Loucy (cell line): Measurements from ENCODE around the gene NMT2.

Experiments used
- H2AFZ ChIP-seq: fragments of 200-600 bp; sonication (generic); 2 replicates; pipeline ENCODE4 v1.6.0; 2016; ENCODE audit warnings: antibody characterized with exemption, mild to moderate bottlenecking, low read length, moderate library complexity
- H3F3A ChIP-seq: fragments of 200-600 bp; 2 replicates; pipeline ENCODE4 v1.6.0; 2016; ENCODE audit warnings: antibody characterized with exemption, low read depth, mild to moderate bottlenecking
- H3K27me3 ChIP-seq: fragments of 200-600 bp; sonication (generic); 2 replicates; pipeline ENCODE4 v1.6.1; 2014; ENCODE audit warnings: low read length, mild to moderate bottlenecking; ENCODE audit not compliant: insufficient read depth, poor library complexity, severe bottlenecking
- H3K36me3 ChIP-seq: fragments of 200-600 bp; sonication (generic); 2 replicates; pipeline ENCODE4 v1.6.1; 2016; ENCODE audit warnings: low read length; ENCODE audit not compliant: insufficient read depth
- H3K4me1 ChIP-seq: fragments of 200-600 bp; sonication (generic); 2 replicates; pipeline ENCODE4 v1.5.1; 2014; ENCODE audit warnings: low read length, mild to moderate bottlenecking; ENCODE audit not compliant: insufficient read depth, poor library complexity, severe bottlenecking
- H3K4me2 ChIP-seq: fragments of 200-600 bp; sonication (generic); 2 replicates; pipeline ENCODE4 v1.6.0; 2014; ENCODE audit warnings: antibody characterized with exemption, low read length, low read depth, mild to moderate bottlenecking; ENCODE audit not compliant: poor library complexity, severe bottlenecking
- H3K4me3 ChIP-seq: fragments of 200-600 bp; sonication (generic); 2 replicates; pipeline ENCODE4 v1.5.1; 2014; ENCODE audit warnings: low read length, mild to moderate bottlenecking, mixed read lengths; ENCODE audit not compliant: poor library complexity, severe bottlenecking
- H3K79me2 ChIP-seq: fragments of 200-600 bp; sonication (generic); 2 replicates; pipeline ENCODE4 v1.6.1; 2014; ENCODE audit warnings: low read length; ENCODE audit not compliant: insufficient read depth
- H3K9ac ChIP-seq: fragments of 200-600 bp; sonication (generic); 2 replicates; pipeline ENCODE4 v1.6.0; 2014; ENCODE audit warnings: mild to moderate bottlenecking, low read depth, low read length, moderate library complexity; ENCODE audit not compliant: poor library complexity, severe bottlenecking
- H3K9me2 ChIP-seq: fragments of 200-600 bp; sonication (generic); replicated peaks from 2 replicates; pipeline ENCODE4 v1.6.1; 2016; ENCODE audit warnings: low read depth, low read length, mixed read lengths
- H3K9me3 ChIP-seq: fragments of 200-600 bp; sonication (generic); 2 replicates; pipeline ENCODE4 v1.6.1; 2014; ENCODE audit warnings: mild to moderate bottlenecking, antibody characterized with exemption, low read length, low read depth; ENCODE audit not compliant: insufficient read depth
- H4K20me1 ChIP-seq: fragments of 200-600 bp; sonication (generic); 2 replicates; pipeline ENCODE4 v1.6.0; 2014; ENCODE audit warnings: antibody characterized with exemption, low read length, mild to moderate bottlenecking; ENCODE audit not compliant: insufficient read depth, poor library complexity, severe bottlenecking
- CTCF ChIP-seq: fragments of 200-600 bp; sonication (generic); conservative IDR thresholded peaks from 2 replicates; pipeline ENCODE4 v1.5.1; 2014; ENCODE audit warnings: mild to moderate bottlenecking, antibody characterized with exemption, low read length
- EZH2phosphoT487 ChIP-seq: fragments of 200-600 bp; IDR thresholded peaks from 2 replicates; pipeline ENCODE4 v1.6.1; 2018; ENCODE audit warnings: antibody characterized with exemption, mild to moderate bottlenecking, moderate library complexity, borderline replicate concordance

NMT2 gene

GRCh38 chr10:15181576-15182156, 13.2 kb upstream of the NMT2 start:
- H3K4me3 ChIP-seq: no peak overlapping the region
- no peak overlapping the region for H3K4me2 ChIP-seq
- H3K27me3 ChIP-seq: no peaks in the 10 kb centered on the region
- H3K36me3 ChIP-seq: no peaks in the 10 kb centered on the region
- H4K20me1 ChIP-seq: no peaks in the 10 kb centered on the region
- TF ChIP-seq CTCF (no peak), EZH2phosphoT487 (no peak)
- H3K79me2 ChIP-seq: no peaks in the 10 kb centered on the region
- no peaks in the 10 kb centered on the region for H3F3A ChIP-seq
- H2AFZ ChIP-seq: no peak overlapping the region
- H3K9ac ChIP-seq: no peak overlapping the region
- no peaks in the 10 kb centered on the region for H3K4me1 ChIP-seq
- H3K9me2 ChIP-seq: no peaks in the 10 kb centered on the region
- H3K9me3 ChIP-seq: no peaks in the 10 kb centered on the region

GRCh38 chr10:15180736-15181135, 12.2 kb upstream of the NMT2 start:
- no peak overlapping the region for H3K9ac ChIP-seq
- H3K4me3 ChIP-seq: no peak overlapping the region
- no peaks in the 10 kb centered on the region for H3F3A ChIP-seq
- no peak overlapping the region for H3K4me2 ChIP-seq
- H3K27me3 ChIP-seq: no peaks in the 10 kb centered on the region
- H3K9me2 ChIP-seq: no peaks in the 10 kb centered on the region
- H3K9me3 ChIP-seq: no peaks in the 10 kb centered on the region
- H3K4me1 ChIP-seq: no peaks in the 10 kb centered on the region
- no peaks in the 10 kb centered on the region for H3K36me3 ChIP-seq
- H2AFZ ChIP-seq: no peak overlapping the region
- TF ChIP-seq CTCF: no peak
- no peak for TF ChIP-seq EZH2phosphoT487
- no peaks in the 10 kb centered on the region for H3K79me2 ChIP-seq
- no peaks in the 10 kb centered on the region for H4K20me1 ChIP-seq

GRCh38 chr10:15176269-15176668, 7.8 kb upstream of the NMT2 start:
- Histone ChIP-seq H3F3A (0 out of 2 replicates have a peak, but pooled peaks cover under 1% of the 10 kb centered on the region), H3K9me2 (no peaks in the 10 kb centered on the region), H3K36me3 (no peaks in the 10 kb centered on the region), H2AFZ (no peak overlapping the region), H3K4me3 (no peak overlapping the region), H3K4me1 (peaks cover 15% of the 10 kb centered on the region), H3K79me2 (no peaks in the 10 kb centered on the region), H3K9ac (no peak overlapping the region), H4K20me1 (no peaks in the 10 kb centered on the region), H3K9me3 (no peaks in the 10 kb centered on the region), H3K4me2 (no peak overlapping the region), H3K27me3 (no peaks in the 10 kb centered on the region)
- TF ChIP-seq EZH2phosphoT487 (no peak), CTCF (no peak)
